ENCODE results near the gene INPP5A. TPM values are rescaled to one million over a fixed set of nuclear protein-coding genes. Genes with fewer than 3 reads are reported as not detected.
A peak's percentile ranks its signal among the peaks of the same experiment; 100 is the strongest.

The INPP5A gene
- total and polyA plus RNA-seq, 7 donors, result 15.1 to 48.8 (median 40.9) TPM

DNA sequence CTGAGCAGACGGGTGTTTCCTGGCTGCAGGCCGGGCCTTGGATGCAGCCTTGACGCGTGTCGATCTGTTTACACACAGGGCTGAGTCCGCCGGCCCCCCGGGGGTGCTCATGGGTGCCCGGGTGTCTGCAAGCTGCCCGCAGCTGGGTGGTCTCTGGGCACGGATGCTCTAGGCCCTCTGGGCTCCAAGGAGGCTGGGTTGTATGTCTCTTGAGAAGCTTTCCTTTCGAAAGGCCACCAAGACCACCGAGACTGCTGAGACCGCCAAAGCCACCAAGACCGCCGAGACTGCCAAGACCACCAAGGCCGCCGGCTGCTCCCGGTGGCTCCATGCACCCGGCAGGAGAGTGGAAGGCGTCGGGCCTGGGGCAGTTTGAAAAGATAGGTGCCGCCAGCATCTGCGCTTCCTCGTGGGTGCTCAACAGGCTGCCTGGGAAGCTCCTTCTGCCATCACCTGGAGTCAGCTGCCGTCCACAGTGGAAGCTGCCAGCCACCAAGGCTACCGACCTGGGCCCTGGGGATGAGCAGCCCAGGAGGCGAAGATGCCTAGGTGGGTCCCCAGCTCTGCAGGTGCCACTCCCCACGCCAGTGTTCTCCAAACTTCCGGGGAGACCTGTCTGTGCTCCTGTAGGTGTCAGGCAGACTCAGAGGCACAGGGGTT lies 121.1 kb downstream of the INPP5A start:
- Histone ChIP-seq H3K4me3 (no peak overlapping the region), H3K4me1 (no peaks in the 10 kb centered on the region), H3K27ac (no peak overlapping the region), H3K36me3 (ENCODE audit: insufficient read depth in 1 of 2, low read depth in 1 of 2) (peaks cover 0 to 32% of the 10 kb centered on the region in 2 donors), H3K27me3 (ENCODE audit: insufficient read depth in 3 of 3, low read length in 2 of 3) (no peaks in the 10 kb centered on the region), H3K9me3 (no peaks in the 10 kb centered on the region)
- ATAC-seq (no peak), DNase-seq (peak in 1 of 2 donors; percentile 40)
- TF ChIP-seq, protein P1, sequence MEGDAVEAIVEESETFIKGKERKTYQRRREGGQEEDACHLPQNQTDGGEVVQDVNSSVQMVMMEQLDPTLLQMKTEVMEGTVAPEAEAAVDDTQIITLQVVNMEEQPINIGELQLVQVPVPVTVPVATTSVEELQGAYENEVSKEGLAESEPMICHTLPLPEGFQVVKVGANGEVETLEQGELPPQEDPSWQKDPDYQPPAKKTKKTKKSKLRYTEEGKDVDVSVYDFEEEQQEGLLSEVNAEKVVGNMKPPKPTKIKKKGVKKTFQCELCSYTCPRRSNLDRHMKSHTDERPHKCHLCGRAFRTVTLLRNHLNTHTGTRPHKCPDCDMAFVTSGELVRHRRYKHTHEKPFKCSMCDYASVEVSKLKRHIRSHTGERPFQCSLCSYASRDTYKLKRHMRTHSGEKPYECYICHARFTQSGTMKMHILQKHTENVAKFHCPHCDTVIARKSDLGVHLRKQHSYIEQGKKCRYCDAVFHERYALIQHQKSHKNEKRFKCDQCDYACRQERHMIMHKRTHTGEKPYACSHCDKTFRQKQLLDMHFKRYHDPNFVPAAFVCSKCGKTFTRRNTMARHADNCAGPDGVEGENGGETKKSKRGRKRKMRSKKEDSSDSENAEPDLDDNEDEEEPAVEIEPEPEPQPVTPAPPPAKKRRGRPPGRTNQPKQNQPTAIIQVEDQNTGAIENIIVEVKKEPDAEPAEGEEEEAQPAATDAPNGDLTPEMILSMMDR (IDR thresholded peaks at IDR 0.05), result no peak
- intact Hi-C loops (cut with DNase I), result loop anchor here (5.0 to 10.0 kb wide), 3 partner anchors 126 to 466 kb away; partner anchors contain the start of gene NKX6-2 (in 1 of the 2)
- WGBS, 3 donors, result 91 to 93% (median 93%) methylated on average over 30 of the region's 30 CpGs

DNA sequence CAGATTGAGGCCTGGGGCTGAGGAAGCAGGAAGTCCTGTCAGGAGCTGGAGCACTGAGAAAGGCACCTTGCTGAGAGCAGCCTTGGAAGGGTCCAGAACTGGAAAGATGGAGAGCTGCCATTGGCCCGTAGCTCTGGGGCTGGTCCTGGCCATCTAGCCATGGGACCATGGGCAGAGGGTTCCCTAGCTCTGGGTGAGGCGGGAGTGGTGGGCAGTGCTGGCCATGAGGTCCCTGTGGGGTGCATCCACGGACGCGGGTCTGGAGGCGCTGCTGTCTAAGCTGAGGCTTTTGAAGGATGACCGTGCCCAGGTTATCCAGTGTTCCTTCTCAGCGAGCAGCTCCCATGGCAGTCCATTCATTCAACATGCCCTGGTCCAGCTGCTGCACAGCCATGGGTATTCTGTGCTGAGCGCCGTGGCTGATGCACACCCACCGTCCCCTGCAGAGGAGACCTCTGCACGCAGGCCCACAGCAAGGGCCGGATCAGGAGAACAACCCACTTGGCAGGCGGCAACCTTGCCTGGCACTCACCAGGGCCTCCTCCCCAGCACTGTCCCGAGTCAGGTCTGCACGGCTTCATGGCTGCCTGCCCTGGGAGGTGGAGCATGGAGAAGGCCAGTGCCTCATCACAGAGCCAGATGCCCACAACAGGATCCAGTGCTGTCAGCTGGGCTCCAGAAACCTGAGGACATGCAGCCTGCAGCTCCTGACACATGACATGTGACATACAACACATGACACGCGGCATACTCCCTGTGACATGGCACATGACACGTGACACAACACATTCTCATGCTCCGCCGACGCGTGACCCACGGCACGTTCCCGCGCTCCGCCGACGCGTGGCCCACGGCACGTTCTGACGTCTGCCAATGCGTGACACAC lies 121.9 kb downstream of the INPP5A start:
- no peak overlapping the region for H3K4me3 ChIP-seq
- TF ChIP-seq, protein P1 (IDR thresholded peaks at IDR 0.05), result no peak
- no peaks in the 10 kb centered on the region for H3K9me3 ChIP-seq
- H3K36me3 ChIP-seq (ENCODE audit: insufficient read depth in 1 of 2, low read depth in 1 of 2), result peaks cover 0 to 32% of the 10 kb centered on the region in 2 donors
- H3K27me3 ChIP-seq (ENCODE audit: insufficient read depth in 3 of 3, low read length in 2 of 3), result no peaks in the 10 kb centered on the region
- H3K4me1 ChIP-seq, result no peaks in the 10 kb centered on the region
- no peak overlapping the region for H3K27ac ChIP-seq
- ATAC-seq, result peak in 1 of 4 donors; percentile 36
- intact Hi-C loops (cut with DNase I), result loop anchor here (5.0 to 10.0 kb wide), 3 partner anchors 125 to 465 kb away; partner anchors contain the start of gene NKX6-2 (in 1 of the 2)
- DNase-seq, result peak in 1 of 2 donors; percentile 42
- 88 to 89% (median 88%) methylated on average over 35 of the region's 35 CpGs for WGBS, 3 donors

DNA sequence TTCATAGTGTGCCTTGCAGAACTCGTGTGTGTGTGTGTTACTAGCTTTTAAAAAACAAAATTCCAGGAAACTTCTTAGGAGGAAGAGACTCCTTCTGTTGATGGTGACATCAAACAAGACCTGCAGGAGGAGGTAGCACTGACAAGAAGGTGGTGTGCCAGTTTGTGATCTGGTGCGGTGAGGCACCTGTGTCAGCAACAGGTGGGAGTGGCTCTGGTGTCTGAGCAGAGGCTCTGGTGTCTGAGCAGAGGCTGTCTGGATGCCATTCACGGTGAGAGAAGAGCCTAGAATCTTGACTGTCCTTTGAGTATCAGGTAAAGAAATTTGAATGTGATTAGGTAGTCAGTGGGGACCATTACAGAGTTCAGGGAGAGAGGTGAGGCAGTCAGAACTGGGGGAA lies 122.8 kb downstream of the INPP5A start:
- DNase-seq, result peak in 1 of 2 donors; percentile 15
- Histone ChIP-seq H3K27me3 (ENCODE audit: insufficient read depth in 3 of 3, low read length in 2 of 3) (no peaks in the 10 kb centered on the region), H3K36me3 (ENCODE audit: insufficient read depth in 1 of 2, low read depth in 1 of 2) (peaks cover 0 to 28% of the 10 kb centered on the region in 2 donors), H3K9me3 (no peaks in the 10 kb centered on the region), H3K4me1 (no peaks in the 10 kb centered on the region), H3K4me3 (no peak overlapping the region), H3K27ac (no peak overlapping the region)
- TF ChIP-seq, protein P1 (IDR thresholded peaks at IDR 0.05), result no peak
- WGBS, 3 donors, result 96 to 99% (median 98%) methylated on average over 3 of the region's 3 CpGs
- ATAC-seq, result no peak
- intact Hi-C loops (cut with DNase I), result no loop called here

DNA sequence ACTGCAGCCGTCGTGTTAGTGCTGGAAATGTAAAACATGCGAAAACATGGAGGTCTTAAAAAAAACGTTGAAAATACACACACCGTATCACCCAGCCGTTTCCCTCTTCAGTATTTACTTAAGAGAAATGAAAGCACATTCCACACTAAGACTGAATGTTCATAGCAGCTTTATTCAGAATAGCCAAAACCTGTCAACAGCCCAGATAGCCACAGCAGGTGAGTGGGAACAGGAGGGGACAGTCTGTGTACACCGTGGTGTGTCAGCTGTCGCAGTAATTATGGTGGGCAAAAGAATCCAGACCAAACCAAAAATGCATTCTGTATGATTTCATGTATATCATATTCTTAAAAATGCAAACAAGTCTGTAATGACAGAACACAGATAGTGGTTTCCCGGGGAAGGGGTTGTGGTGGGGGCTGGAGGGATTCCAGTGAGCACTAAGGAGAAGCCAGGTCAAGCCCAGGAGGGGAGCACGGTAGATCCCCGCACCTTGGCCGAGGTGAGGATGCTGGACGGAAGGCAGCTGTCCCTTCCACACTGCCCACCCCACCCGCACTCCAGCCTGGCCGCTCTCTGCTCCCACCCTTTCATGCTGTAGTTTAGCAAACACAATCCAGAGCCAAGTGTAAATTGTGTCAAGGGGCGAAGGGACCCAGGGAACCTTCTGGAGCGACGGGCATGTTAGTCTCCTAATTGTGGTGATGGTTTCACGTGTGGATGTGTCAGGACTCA lies 124.8 kb downstream of the INPP5A start:
- WGBS, 3 donors, result 82 to 84% (median 83%) methylated on average over 19 of the region's 19 CpGs
- Histone ChIP-seq H3K4me3 (no peak overlapping the region), H3K27ac (no peak overlapping the region), H3K36me3 (ENCODE audit: insufficient read depth in 1 of 2, low read depth in 1 of 2) (peaks cover 0 to 25% of the 10 kb centered on the region in 2 donors), H3K27me3 (ENCODE audit: insufficient read depth in 3 of 3, low read length in 2 of 3) (no peaks in the 10 kb centered on the region), H3K9me3 (no peaks in the 10 kb centered on the region), H3K4me1 (no peaks in the 10 kb centered on the region)
- TF ChIP-seq, protein P1 (IDR thresholded peaks at IDR 0.05), result no peak
- intact Hi-C loops (cut with DNase I), result no loop called here
- DNase-seq, result peak in 1 of 2 donors; percentile 18
- ATAC-seq, result no peak
